ENCODE measurements around the gene ERBB4. TPM values are rescaled to one million over a fixed set of nuclear protein-coding genes. Genes with fewer than 3 reads are reported as not detected.

Gene ERBB4
- total RNA-seq, 1 donor from 2014 or later, result 1.2 TPM

- H3K4me3 Mint-ChIP-seq (ENCODE audit: unreplicated experiment), result no peak overlapping the region
- DNase-seq (ENCODE audit: low read depth) (no peak), FAIRE-seq (no peak)
- Histone ChIP-seq H3K9me3 (ENCODE audit: insufficient read depth, low read depth, low read length) (no peaks in the 10 kb centered on the region), H4K20me1 (ENCODE audit: insufficient read depth, low read length) (no peaks in the 10 kb centered on the region), H3K27me3 (ENCODE audit: insufficient read depth, low read length) (no peaks in the 10 kb centered on the region), H3K4me3 (ENCODE audit: insufficient read depth, low read depth, low read length) (no peak overlapping the region), H3K4me1 (ENCODE audit: insufficient read depth, low read length) (no peaks in the 10 kb centered on the region), H3K79me2 (ENCODE audit: insufficient read depth, low read length) (no peaks in the 10 kb centered on the region), H3K36me3 (ENCODE audit: insufficient read depth, low read length) (no peaks in the 10 kb centered on the region), H3K27ac (ENCODE audit: low read depth, low read length) (no peak overlapping the region), H3K4me2 (ENCODE audit: low read length) (no peak overlapping the region), H3K9ac (ENCODE audit: low read length) (no peak overlapping the region), H2AFZ (ENCODE audit: low read depth, low read length) (no peak overlapping the region)
- H3K36me3 Mint-ChIP-seq (ENCODE audit: low read depth, unreplicated experiment), result no peaks in the 10 kb centered on the region
- H3K27me3 Mint-ChIP-seq (ENCODE audit: low read depth, unreplicated experiment), result no peaks in the 10 kb centered on the region
- peaks cover 2% of the 10 kb centered on the region for H3K9me3 Mint-ChIP-seq (ENCODE audit: unreplicated experiment)
- no peaks in the 10 kb centered on the region for H3K4me1 Mint-ChIP-seq (ENCODE audit: low read depth, unreplicated experiment)
- TF ChIP-seq EZH2 (IDR thresholded peaks at IDR 0.05; ENCODE audit: insufficient read depth, low read length) (no peak), CTCF (IDR thresholded peaks at IDR 0.05; ENCODE audit: insufficient read depth, low read depth, low read length) (no peak)
- H3K27ac Mint-ChIP-seq (ENCODE audit: unreplicated experiment), result no peak overlapping the region
Measured at GRCh38 chr2:211359347-211359746, 1179.3 kb downstream of the ERBB4 start.

- H3K4me2 ChIP-seq (ENCODE audit: low read length), result no peak overlapping the region
- H3K27ac Mint-ChIP-seq (ENCODE audit: unreplicated experiment), result no peak overlapping the region
Measured at GRCh38 chr2:211358504-211358903, 1180.1 kb downstream of the ERBB4 start.

More at GRCh38 chr2:211358504-211358903, 1180.1 kb downstream of the ERBB4 start:
- Mint-ChIP-seq H3K4me1 (ENCODE audit: low read depth, unreplicated experiment) (no peaks in the 10 kb centered on the region), H3K27me3 (ENCODE audit: low read depth, unreplicated experiment) (no peaks in the 10 kb centered on the region), H3K4me3 (ENCODE audit: unreplicated experiment) (no peak overlapping the region), H3K9me3 (ENCODE audit: unreplicated experiment) (no peaks in the 10 kb centered on the region), H3K36me3 (ENCODE audit: low read depth, unreplicated experiment) (no peaks in the 10 kb centered on the region)
- no peak for FAIRE-seq
- H3K9ac ChIP-seq (ENCODE audit: low read length), result no peak overlapping the region
- no peaks in the 10 kb centered on the region for H3K36me3 ChIP-seq (ENCODE audit: insufficient read depth, low read length)
- H3K4me3 ChIP-seq (ENCODE audit: insufficient read depth, low read depth, low read length), result no peak overlapping the region
- no peak overlapping the region for H3K27ac ChIP-seq (ENCODE audit: low read depth, low read length)
- no peak for DNase-seq (ENCODE audit: low read depth)
- no peaks in the 10 kb centered on the region for H3K4me1 ChIP-seq (ENCODE audit: insufficient read depth, low read length)
- no peak for TF ChIP-seq EZH2 (IDR thresholded peaks at IDR 0.05; ENCODE audit: insufficient read depth, low read length)
- TF ChIP-seq CTCF (IDR thresholded peaks at IDR 0.05; ENCODE audit: insufficient read depth, low read depth, low read length), result no peak
- no peaks in the 10 kb centered on the region for H3K79me2 ChIP-seq (ENCODE audit: insufficient read depth, low read length)
- H3K9me3 ChIP-seq (ENCODE audit: insufficient read depth, low read depth, low read length), result no peaks in the 10 kb centered on the region
- no peaks in the 10 kb centered on the region for H3K27me3 ChIP-seq (ENCODE audit: insufficient read depth, low read length)
- no peak overlapping the region for H2AFZ ChIP-seq (ENCODE audit: low read depth, low read length)
- no peaks in the 10 kb centered on the region for H4K20me1 ChIP-seq (ENCODE audit: insufficient read depth, low read length)

Measured in astrocyte (in vitro differentiated cells and primary cell).